ENCODE data around the gene FOSL1. TPM values are rescaled to one million over a fixed set of nuclear protein-coding genes. Genes with fewer than 3 reads are reported as not detected.

The FOSL1 gene
- total and polyA plus RNA-seq, 2 of the 13 experiments (the other 11 are each of a cell fraction or from before 2014, with no cell fraction given) = 4.0 to 4.1 TPM

- TF ChIP-seq ZNF414 (CRISPR knock-in tag; IDR thresholded peaks at IDR 0.05) = no peak
- no peak for TF ChIP-seq RFX5 (IDR thresholded peaks at IDR 0.05; ENCODE audit: low read depth, low read length)
- no peak for TF ChIP-seq ZNF513 (CRISPR knock-in tag; conservative IDR thresholded peaks at IDR 0.05)
- TF ChIP-seq MAF1 (CRISPR knock-in tag; IDR thresholded peaks at IDR 0.05; ENCODE audit: borderline replicate concordance) = no peak
- no peak for TF ChIP-seq ZBTB46 (CRISPR knock-in tag; IDR thresholded peaks at IDR 0.05; ENCODE audit: borderline replicate concordance)
- TF ChIP-seq MYC (CRISPR knock-in tag; IDR thresholded peaks at IDR 0.05; ENCODE audit: borderline replicate concordance) = peak; percentile 42; the same call in 1 of the 2 replicates
- TF ChIP-seq MLLT10 (CRISPR knock-in tag; IDR thresholded peaks at IDR 0.05) = no peak
- TF ChIP-seq SNAPC2 (CRISPR knock-in tag; IDR thresholded peaks at IDR 0.05) = no peak
- TF ChIP-seq ZNF546 (CRISPR knock-in tag; conservative IDR thresholded peaks at IDR 0.05) = no peak
- TF ChIP-seq ATF1 (CRISPR knock-in tag; IDR thresholded peaks at IDR 0.05) = no peak
- no peak for TF ChIP-seq SMARCC2 (IDR thresholded peaks at IDR 0.05)
- TF ChIP-seq AGO1 (IDR thresholded peaks at IDR 0.05; ENCODE audit: low read depth, low read length, poor library complexity, severe bottlenecking) = peak; percentile 82
- no peak for TF ChIP-seq ATF7 (IDR thresholded peaks at IDR 0.05)
- no peak for TF ChIP-seq ATF7 (CRISPR knock-in tag; IDR thresholded peaks at IDR 0.05)
- no peak for TF ChIP-seq CBX1 (IDR thresholded peaks at IDR 0.05; ENCODE audit: low read depth)
- no peak for TF ChIP-seq AKAP8 (CRISPR knock-in tag; IDR thresholded peaks at IDR 0.05)
- no peak for TF ChIP-seq SOX5 (CRISPR knock-in tag; IDR thresholded peaks at IDR 0.05; ENCODE audit: borderline replicate concordance)
- TF ChIP-seq SMARCE1 (IDR thresholded peaks at IDR 0.05; ENCODE audit: borderline replicate concordance) = no peak
- no peak for TF ChIP-seq ZNF724P (CRISPR knock-in tag; IDR thresholded peaks at IDR 0.05; ENCODE audit: borderline replicate concordance)
- TF ChIP-seq NBN (conservative IDR thresholded peaks at IDR 0.05) = no peak
- TF ChIP-seq ERF (CRISPR knock-in tag; IDR thresholded peaks at IDR 0.05) = no peak; the same call in 1 of the 2 replicates
- TF ChIP-seq ZFP82 (CRISPR knock-in tag; IDR thresholded peaks at IDR 0.05; ENCODE audit: borderline replicate concordance) = no peak
- no peak for TF ChIP-seq HIC2 (CRISPR knock-in tag; IDR thresholded peaks at IDR 0.05; ENCODE audit: low read depth)
- TF ChIP-seq PLRG1 (conservative IDR thresholded peaks at IDR 0.05) = no peak
- TF ChIP-seq ZNF530 (CRISPR knock-in tag; IDR thresholded peaks at IDR 0.05; ENCODE audit: low read depth) = no peak
- no peak for TF ChIP-seq ZNF382 (CRISPR knock-in tag; IDR thresholded peaks at IDR 0.05; ENCODE audit: borderline replicate concordance)
- TF ChIP-seq FOSL1 (CRISPR knock-in tag; IDR thresholded peaks at IDR 0.05; ENCODE audit: borderline replicate concordance) = no peak
- TF ChIP-seq KAT2B (IDR thresholded peaks at IDR 0.05; ENCODE audit: borderline replicate concordance, low read depth, low read length) = no peak
Observed at GRCh38 chr11:65859095-65859811, 40.9 kb downstream of the FOSL1 start (continued).
